Left kidney (tissue), 2 donors: Measurements from ENCODE around the gene KNDC1. TPM values are rescaled to one million over a fixed set of nuclear protein-coding genes. Genes with fewer than 3 reads are reported as not detected.

Experiments
- DNase-seq: peaks from one replicate; pipeline ENCODE4 v3.0.0-alpha.2; 2013
- polyA plus RNA-seq: library from polyadenylated mRNA; unstranded; fragments of 120-200 nt; gene quantifications from one replicate; pipeline ENCODE4 v1.2.1, GENCODE V29; 2013; ENCODE audit not compliant: insufficient read length

The KNDC1 gene
- polyA plus RNA-seq, 1 donor = 8.3 TPM

DNA sequence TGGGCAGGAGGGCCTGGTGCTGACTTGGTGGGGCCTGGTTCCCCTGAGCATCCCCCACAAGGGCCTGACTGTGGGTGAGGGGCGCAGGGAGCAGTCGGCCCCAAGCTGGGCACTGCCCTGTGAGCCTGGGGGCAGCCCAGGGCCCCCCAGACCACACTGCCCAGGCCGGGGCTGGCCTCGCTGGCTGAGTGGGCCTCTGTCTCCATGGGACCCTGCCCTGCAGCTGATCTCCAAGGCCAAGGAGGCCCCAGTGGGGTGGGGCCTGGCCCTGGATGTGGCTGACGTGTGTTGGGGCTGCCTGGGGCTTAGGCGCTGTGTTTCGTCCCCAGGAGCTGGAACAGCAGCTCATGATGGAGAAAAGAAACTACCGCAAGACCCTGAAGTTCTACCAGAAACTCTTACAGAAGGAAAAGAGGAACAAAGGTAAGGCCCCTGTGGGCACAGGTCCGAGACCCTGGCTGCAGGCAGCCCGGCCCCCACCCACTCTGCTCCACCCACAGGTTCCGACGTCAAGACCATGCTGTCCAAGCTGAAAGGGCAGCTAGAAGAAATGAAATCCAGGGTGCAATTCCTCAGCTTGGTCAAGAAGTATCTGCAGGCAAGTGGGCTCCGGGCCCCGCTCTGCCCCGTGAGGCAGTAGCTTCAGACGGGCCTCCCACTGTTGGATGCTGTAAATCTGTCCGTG lies 46.5 kb downstream of the KNDC1 start:
- no peak for DNase-seq

DNA sequence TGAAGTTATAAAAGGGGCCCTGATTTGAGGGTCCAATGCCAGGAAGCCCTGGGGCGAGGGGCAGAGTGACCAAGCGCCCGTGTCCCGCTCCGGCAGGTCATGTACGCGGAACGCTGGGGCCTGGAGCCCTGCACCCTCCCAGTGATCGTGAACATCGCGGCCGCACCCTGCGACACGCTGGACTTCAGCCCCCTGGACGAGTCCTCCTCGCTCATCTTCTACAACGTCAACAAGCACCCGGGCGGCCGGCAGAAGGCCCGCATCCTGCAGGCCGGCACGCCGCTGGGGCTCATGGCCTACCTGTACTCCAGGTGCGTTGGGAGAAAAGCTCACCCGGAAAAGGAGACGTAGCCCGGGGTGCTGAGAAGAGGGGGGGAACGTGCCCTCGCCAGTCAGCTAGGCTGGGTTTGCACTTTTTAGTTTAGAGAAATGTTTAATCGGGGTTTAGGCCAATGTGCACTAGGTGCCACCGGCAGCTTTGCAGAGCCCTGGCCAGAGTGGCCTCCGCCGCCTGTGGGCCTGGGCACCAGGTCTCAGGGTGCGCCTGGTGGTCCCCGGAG lies 47.1 kb downstream of the KNDC1 start:
- DNase-seq = no peak

DNA sequence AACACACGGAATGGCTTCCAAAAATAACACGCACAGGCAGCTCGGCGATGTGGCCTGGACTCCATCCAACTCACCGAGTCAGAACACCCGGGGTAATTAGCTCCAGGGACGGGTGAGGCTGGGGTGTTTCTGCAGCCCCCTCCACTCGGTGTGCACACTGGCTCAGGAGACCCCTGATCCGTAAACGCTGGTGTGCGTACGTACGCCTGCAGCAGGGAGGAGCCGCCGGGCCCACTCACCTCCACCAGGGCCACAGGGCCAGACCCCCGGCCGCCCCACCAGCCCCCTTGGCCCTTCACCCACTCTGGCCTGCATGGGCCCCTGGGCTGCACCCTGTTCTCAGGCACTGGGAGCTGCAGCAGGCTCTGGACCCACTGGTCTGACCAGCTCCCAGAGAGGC lies 47.6 kb downstream of the KNDC1 start:
- DNase-seq = no peak

DNA sequence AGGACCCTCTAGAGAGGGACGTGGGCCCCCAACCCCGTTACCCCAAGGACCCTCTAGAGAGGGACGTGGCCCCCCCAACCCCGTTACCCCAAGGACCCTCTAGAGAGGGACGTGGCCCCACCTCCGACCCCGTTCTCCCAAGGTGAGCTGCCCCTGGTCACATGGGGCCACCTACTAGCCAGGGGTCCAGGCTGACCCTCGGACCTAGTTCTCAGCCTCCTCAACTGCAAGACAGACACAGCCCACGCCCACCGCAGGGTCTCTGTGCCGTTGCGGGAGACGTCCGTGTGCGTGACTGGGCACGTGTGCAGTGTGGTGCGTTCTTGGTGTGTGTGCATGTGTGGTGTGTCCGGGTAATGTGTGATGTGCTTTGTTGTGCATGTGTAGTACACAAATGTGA lies 48.4 kb downstream of the KNDC1 start:
- no peak for DNase-seq

DNA sequence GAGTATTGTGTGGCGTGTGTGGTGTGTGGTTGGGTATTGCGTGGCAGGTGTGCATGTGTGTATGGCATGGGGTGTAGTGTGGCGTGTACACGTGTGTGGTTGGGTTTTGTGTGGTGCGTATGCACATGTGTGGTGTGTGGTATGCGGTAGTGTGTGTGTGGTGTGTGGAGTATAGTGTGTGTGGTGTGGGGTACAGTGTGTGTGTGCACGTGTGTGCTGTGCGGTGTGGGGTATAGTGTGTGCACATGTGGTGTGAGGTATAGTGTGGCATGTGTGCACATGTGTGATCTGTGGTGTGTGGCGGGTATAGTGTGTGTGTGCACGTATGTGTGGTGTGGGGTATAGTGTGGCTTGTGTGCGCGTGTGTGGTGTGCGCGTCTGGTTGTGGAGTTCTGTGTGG lies 49.1 kb downstream of the KNDC1 start:
- no peak for DNase-seq

DNA sequence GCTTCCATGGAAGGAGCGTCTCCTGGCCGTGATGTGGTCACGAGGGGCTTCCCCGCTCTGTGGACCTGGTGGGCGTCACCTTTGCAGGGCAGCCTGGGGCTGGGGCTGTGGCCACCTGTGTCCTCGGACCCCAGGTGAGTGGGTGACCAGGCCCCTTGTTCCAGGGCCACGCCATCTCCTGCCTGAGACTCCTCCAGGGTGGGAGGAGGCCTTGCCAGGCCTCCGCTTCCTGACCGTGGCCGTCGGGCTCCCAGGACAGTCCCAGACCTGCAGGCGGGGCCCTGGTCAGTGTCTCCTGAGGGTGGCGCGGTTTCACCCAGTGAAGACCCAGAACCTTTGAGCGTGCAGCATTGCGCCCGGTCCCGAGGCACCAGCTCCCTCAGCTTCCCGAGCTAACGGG lies 49.6 kb downstream of the KNDC1 start:
- DNase-seq = no peak

- no peak for DNase-seq
Measured at GRCh38 chr10:133210398-133211140, 50.5 kb downstream of the KNDC1 start.

DNA sequence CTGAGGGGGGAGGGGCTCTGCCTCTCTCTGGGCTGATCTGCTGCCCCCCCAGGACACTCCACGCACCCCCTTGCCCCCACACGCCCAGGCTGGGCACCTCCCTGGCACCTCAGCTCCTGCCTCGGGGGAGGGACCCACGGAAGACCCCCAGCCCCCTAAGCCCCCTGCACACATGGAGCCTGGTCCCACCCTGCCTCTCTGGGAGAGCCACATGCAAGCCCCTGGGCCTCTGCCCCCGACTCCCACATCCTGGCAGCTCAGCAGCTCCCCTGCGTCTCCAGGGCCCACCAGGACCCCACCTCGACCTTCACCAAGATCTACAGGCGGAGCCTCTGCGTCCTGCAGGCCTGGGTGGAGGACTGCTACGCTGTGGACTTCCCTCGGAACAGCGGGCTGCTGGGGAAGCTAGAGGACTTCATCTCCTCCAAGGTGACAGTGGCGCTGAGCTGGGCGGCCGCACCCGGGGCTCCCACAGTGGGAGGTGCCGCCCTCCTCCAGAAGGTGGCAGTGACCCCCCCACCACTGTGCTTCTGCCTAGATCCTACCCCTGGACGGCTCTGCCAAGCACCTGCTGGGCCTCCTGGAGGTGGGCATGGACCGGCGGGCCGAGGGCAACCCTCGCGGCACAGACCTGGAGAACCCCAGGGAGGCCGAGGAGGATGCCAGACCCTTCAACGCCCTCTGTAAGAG lies 51.3 kb downstream of the KNDC1 start:
- no peak for DNase-seq

DNA sequence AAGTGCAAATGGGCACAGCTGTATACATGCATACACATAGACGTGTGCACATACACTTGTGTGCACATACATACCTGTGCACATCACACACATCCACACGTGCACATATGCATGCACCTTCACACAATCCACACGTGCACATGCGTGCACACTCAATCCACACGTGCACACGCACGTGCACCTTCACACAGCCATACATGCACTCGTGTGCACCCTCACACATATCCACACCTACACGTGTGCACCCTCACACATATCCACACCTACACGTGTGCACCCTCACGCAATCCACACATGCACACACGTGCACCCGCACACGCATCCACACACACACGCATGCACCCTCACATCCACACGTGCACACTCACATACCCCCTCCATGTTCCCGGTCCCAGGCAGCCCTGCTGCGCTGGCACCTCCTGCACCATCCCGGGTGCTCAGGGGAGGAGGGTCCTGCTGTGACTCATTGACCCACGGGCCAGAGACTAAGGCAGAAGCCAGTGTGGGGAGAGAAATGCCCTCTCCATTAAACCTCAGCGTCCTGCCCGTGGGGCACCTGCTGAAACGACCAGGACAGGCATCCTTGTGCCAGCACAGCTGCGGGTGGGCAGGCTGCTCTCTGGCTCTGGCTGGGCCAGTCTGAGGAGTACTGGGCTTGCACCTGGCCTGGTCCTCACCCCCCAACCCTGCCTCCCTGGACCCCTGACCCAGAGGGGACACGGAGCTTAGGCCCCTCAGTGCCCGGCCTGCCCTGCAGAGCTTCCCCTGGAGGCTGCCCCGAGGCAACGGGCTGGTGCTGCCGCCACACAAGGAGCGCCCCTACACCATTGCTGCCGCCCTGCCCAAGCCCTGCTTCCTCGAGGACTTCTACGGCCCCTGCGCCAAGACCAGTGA lies 52.2 kb downstream of the KNDC1 start:
- DNase-seq = no peak

- no peak for DNase-seq
Measured at GRCh38 chr10:133212853-133213494, 53.0 kb downstream of the KNDC1 start.

DNA sequence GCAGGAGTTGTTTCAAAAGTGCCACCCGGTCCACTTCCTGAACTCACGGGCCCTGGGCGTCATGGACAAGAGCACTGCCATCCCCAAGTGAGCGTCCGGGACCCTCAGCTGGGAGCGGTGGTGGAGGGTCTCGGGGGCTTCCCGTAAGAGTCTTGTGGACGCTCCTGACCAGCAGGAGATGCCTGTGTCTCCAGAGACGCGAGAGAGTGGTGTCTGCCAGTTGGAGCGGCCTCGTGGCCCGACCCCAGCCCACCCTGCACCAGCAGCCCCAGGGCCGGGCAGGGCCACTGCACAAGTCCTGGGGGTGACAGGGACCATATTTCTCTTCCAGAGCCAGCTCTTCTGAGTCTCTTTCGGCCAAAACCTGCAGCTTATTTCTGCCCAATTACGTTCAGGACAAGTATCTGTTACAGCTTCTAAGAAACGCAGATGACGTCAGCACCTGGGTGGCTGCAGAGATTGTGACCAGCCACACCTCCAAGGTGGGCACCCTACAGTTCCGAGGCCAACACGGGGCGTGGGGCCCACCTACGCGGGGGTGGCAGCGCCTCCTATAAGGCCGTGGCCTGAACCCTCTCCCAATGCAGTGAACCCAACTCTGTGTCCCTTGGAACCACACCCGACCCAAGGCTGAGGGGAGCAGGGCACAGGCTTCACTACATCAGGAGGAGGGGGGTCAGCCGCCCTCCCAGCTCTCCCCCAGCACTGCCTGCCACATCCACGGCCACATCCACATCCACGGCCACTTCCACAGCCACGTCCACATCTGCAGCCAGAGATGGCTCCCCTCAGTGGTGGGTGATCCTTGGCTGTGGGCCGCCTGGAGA lies 53.8 kb downstream of the KNDC1 start:
- no peak for DNase-seq

GRCh38 chr10:133214468-133215410 lies 54.7 kb downstream of the KNDC1 start:
- DNase-seq = no peak

- DNase-seq = no peak
Measured at GRCh38 chr10:133215586-133215985, 55.6 kb downstream of the KNDC1 start.

GRCh38 chr10:133216776-133217175 lies 56.8 kb downstream of the KNDC1 start:
- no peak for DNase-seq

DNA sequence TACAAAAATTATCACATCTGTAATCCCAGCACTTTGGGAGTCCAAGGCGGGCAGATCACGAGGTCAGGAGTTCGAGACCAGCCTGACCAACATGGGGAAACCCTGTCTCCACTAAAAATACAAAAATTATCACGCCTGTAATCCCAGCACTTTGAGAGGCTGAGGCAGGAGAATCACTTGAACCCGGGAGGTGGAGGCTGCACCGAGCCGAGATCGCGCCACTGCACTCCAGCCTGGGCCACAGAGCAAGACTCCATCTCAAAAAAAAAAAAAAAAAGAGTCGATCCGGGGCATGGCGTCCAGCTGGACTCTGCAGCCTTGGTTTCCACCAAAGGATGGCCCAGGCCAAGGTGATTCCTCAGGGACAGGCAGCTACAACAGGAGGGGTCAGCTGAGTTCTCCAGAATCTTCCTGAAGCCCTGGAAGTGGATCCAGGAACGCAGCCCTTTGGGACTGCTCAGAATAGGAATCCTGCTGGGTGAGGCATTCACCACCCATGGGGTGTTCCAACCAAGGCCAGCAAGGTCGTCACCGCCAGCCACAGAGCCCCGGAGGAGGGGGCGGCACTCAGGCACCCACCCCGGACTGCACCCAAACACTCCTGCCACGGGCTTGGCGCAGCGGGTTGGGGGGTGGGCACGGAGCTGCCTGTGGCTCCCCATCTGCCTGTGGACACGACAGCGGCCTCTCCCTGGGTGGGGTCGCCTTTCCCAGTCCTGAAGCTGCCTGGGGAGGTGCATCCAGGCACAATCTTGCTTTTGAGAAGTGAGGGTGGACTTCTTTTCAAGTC lies 58.0 kb downstream of the KNDC1 start:
- no peak for DNase-seq

DNA sequence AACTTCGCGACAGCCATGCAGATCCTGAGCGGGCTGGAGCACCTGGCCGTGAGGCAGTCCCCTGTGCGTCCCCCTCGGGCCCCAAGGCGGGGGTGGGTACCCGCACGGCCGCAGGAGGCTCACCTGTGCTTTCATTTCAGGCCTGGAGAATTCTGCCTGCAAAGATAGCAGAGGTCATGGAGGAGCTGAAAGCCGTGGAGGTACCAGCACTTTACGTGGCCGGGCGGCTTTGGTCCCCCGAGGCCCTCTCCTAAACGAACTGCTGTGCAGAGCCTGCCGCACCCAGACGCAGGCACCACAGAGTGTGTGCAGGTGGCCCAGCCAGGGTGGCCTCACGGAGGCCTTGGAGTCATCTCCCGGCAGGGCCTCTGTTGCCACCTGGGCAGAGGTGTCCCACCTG lies 58.9 kb downstream of the KNDC1 start:
- DNase-seq = no peak

DNA sequence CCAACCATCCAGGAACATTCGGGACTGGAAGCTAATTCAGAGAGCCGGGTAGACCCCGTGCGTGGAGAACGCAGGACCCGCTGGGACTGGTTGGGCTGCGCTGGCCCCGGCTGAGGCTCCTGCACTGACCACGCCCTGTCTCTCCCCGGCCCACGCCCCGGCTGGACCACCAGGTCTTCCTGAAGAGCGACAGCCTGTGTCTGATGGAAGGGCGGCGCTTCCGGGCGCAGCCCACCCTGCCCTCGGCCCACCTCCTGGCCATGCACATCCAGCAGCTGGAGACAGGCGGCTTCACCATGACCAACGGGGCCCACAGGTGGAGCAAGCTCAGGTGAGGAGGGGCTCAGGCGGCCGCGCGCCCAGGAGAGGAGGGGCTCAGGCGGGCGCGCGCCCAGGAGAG lies 59.8 kb downstream of the KNDC1 start:
- peak; percentile 57 for DNase-seq

- no peak for DNase-seq
Measured at GRCh38 chr10:133221331-133221730, 61.3 kb downstream of the KNDC1 start.
